ENCODE data around the gene MMD. TPM values are rescaled to one million over a fixed set of nuclear protein-coding genes. Genes with fewer than 3 reads are reported as not detected.

MMD gene
- total RNA-seq, 3 donors from 2014 or later (not counting 1 experiment from before 2014, with no cell fraction given), result 18.7 to 33.5 (median 27.9) TPM

DNA sequence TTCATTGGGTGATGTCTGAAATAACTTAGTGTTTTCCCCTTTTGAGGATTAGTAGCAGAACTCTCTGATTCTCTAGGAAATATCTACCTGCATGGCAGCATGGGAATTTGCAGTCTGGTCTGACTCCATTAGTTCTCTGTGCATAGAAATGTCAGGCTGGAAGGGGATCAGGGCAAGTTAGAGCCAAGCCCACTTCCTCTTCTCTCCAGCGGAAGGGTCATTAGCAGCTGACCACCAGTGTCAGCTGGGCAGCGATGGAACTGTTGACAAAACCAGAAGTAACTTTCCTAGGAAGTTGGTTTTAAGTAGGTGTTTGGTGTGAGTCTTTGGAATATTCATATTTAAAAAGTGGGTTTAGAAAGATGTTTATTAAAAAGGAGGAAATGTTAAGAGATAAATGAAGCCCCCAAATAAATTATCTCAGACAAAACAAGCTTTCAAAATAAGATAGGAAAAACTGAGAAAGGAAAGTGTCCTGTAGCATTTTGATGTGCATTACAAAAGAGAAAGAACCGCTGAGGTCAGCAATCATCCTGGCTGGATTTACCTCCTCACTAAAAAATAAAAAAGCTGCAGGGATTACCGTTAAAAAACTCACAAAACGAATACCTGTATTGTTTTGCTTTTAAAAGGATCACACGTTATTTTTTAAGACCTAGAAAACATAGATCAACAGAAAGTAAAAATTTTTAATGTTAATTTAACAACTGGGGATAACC, 32.4 kb upstream of the MMD start:
- H3K27me3 ChIP-seq (ENCODE audit: control insufficient read depth, insufficient read depth, low read length), result no peaks in the 10 kb centered on the region
- no peak overlapping the region for H3K4me3 Mint-ChIP-seq
- H3K27ac ChIP-seq (ENCODE audit: low read length), result no peak overlapping the region
- DNase-seq (no peak), ATAC-seq (no peak)
- H3K4me1 ChIP-seq (ENCODE audit: control insufficient read depth, insufficient read depth, low read length), result no peaks in the 10 kb centered on the region
- H3K36me3 Mint-ChIP-seq, result no peaks in the 10 kb centered on the region
- H3K9me3 ChIP-seq (ENCODE audit: control insufficient read depth, insufficient read depth, low read length), result no peaks in the 10 kb centered on the region
- peaks cover 7 to 8% of the 10 kb centered on the region in 2 donors for H3K27me3 Mint-ChIP-seq (ENCODE audit: low read depth in 2 of 2)
- TF ChIP-seq, protein P1, sequence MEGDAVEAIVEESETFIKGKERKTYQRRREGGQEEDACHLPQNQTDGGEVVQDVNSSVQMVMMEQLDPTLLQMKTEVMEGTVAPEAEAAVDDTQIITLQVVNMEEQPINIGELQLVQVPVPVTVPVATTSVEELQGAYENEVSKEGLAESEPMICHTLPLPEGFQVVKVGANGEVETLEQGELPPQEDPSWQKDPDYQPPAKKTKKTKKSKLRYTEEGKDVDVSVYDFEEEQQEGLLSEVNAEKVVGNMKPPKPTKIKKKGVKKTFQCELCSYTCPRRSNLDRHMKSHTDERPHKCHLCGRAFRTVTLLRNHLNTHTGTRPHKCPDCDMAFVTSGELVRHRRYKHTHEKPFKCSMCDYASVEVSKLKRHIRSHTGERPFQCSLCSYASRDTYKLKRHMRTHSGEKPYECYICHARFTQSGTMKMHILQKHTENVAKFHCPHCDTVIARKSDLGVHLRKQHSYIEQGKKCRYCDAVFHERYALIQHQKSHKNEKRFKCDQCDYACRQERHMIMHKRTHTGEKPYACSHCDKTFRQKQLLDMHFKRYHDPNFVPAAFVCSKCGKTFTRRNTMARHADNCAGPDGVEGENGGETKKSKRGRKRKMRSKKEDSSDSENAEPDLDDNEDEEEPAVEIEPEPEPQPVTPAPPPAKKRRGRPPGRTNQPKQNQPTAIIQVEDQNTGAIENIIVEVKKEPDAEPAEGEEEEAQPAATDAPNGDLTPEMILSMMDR (IDR thresholded peaks at IDR 0.05), result no peak
- WGBS (ENCODE audit: insufficient coverage), result 72% methylated on average over 2 of the region's 6 CpGs
- H3K9me3 Mint-ChIP-seq, result no peaks in the 10 kb centered on the region
- H3K4me3 ChIP-seq (ENCODE audit: low read length), result no peak overlapping the region
- intact Hi-C loops (cut with micrococcal nuclease), result no loop called here
- no peaks in the 10 kb centered on the region for H3K36me3 ChIP-seq (ENCODE audit: control insufficient read depth, insufficient read depth, low read length)
- H3K27ac Mint-ChIP-seq, result no peak overlapping the region
- H3K4me1 Mint-ChIP-seq, result peaks cover 0 to 7% of the 10 kb centered on the region in 2 donors

DNA sequence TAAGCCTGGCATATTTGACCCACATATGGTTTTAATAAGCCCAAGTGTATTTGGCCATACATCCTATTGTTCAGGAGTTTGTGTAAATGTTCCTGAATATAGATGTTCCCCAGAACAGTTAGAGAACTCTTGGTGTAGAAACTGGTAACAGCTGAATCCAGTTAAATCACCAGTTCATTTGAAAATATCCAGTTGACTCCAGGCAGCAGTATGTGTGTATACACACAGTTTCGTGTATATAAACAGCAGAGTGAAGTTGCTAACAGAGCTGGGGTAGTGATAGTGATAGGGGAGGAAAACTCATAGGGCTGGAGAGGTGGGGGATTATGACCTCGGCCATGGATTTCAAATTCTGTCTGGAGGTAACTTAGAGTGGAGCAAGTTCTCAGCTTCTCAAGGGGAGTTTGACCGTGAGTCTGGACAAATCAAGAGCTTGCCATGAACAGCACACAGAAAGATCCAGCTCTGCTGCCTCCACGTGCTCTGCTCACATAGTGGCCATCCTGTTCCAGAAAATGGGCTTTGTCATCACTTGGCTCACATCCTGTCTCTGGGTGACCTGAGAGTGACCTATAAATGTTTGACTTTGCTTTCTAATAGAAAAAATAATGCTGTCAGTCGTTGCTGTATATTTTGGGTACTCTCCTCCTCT, 30.6 kb upstream of the MMD start:
- Histone ChIP-seq H3K27ac (ENCODE audit: low read length) (no peak overlapping the region), H3K9me3 (ENCODE audit: control insufficient read depth, insufficient read depth, low read length) (no peaks in the 10 kb centered on the region), H3K27me3 (ENCODE audit: control insufficient read depth, insufficient read depth, low read length) (no peaks in the 10 kb centered on the region), H3K4me1 (ENCODE audit: control insufficient read depth, insufficient read depth, low read length) (no peaks in the 10 kb centered on the region), H3K4me3 (ENCODE audit: low read length) (no peak overlapping the region), H3K36me3 (ENCODE audit: control insufficient read depth, insufficient read depth, low read length) (no peaks in the 10 kb centered on the region)
- no peak overlapping the region for H3K4me3 Mint-ChIP-seq
- TF ChIP-seq, protein P1 (IDR thresholded peaks at IDR 0.05), result no peak
- no peak overlapping the region for H3K27ac Mint-ChIP-seq
- ATAC-seq (no peak), DNase-seq (no peak)
- intact Hi-C loops (cut with micrococcal nuclease), result no loop called here
- H3K9me3 Mint-ChIP-seq, result no peaks in the 10 kb centered on the region
- H3K36me3 Mint-ChIP-seq, result no peaks in the 10 kb centered on the region
- H3K27me3 Mint-ChIP-seq (ENCODE audit: low read depth in 2 of 2), result peaks cover 7 to 8% of the 10 kb centered on the region in 2 donors
- peaks cover 0 to 7% of the 10 kb centered on the region in 2 donors for H3K4me1 Mint-ChIP-seq
- WGBS (ENCODE audit: insufficient coverage), result 71% methylated on average over 5 of the region's 5 CpGs

DNA sequence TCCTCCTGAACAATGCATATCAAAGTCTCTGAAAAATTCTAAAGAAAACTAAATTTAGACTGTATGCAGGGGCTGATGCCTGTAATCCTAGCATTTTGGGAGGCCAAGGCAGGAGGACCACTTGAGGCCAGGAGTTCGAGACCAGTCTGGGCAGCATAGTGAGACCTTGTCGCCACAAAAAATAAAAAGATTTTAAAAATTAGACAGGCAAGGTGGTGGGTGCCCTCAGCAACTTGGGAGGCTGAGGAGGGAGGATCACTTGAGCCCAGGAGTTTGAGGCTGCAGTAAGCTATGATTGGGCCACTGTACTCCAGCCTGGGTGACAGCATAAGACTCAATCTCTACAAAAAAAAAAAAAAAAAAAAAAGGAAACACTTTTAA, 30.1 kb upstream of the MMD start:
- Histone ChIP-seq H3K36me3 (ENCODE audit: control insufficient read depth, insufficient read depth, low read length) (no peaks in the 10 kb centered on the region), H3K27me3 (ENCODE audit: control insufficient read depth, insufficient read depth, low read length) (no peaks in the 10 kb centered on the region), H3K4me1 (ENCODE audit: control insufficient read depth, insufficient read depth, low read length) (no peaks in the 10 kb centered on the region), H3K27ac (ENCODE audit: low read length) (no peak overlapping the region), H3K4me3 (ENCODE audit: low read length) (no peak overlapping the region), H3K9me3 (ENCODE audit: control insufficient read depth, insufficient read depth, low read length) (no peaks in the 10 kb centered on the region)
- intact Hi-C loops (cut with micrococcal nuclease), result no loop called here
- Mint-ChIP-seq H3K27ac (no peak overlapping the region), H3K9me3 (no peaks in the 10 kb centered on the region), H3K4me3 (no peak overlapping the region), H3K36me3 (no peaks in the 10 kb centered on the region), H3K4me1 (peaks cover 0 to 7% of the 10 kb centered on the region in 2 donors), H3K27me3 (ENCODE audit: low read depth in 2 of 2) (peaks cover 7 to 8% of the 10 kb centered on the region in 2 donors)
- TF ChIP-seq, protein P1 (IDR thresholded peaks at IDR 0.05), result no peak
- DNase-seq, result no peak
- WGBS (ENCODE audit: insufficient coverage), result 88% methylated on average over 2 of the region's 2 CpGs
- no peak for ATAC-seq

All from natural killer cell (primary cell).